Measurements from ENCODE around the gene AOAH.
"Not testable (repeated sequence)": the region's sequence is repeated elsewhere in the genome, so short reads cannot be mapped to it uniquely, and the experiment has no call there.

AOAH gene

DNA sequence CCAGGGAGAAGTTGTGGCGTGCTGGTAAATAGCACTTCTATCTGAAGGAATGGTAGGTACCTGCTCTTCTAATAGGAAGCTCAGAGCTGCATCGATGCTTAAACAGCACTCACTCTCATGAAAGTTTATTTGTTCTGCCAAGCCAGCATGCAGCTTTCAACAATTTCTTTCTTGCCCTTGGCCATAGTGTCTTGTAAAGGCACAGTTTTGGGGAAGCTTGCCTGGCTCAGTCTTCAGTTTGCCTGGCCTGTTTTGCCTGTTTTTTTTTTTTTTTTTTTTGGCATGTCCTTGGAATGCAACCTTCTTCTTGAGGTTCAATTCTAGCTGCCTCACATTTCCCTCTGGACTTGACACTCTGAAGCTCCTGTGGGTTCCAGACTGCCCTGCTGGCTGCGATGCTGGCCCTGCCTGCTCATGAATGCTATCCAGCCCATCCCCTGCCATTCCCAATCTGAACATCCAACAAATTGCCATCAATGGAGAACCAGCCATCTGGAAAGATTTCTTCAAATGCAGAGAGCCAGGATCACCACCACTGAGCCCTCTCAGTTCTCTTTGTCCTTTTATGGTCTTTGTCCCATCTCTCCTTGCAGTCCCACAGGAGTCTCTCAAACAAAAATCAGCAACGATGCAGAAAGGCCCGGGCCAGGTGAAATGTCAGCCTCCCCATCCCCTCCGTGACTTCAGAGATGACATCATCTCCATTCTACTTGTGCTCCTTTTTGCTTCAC, 200.8 kb downstream of the AOAH start:
- no peak for DNase-seq (ENCODE audit: low read depth, low spot score)
- H3K27ac ChIP-seq, result no peak overlapping the region

DNA sequence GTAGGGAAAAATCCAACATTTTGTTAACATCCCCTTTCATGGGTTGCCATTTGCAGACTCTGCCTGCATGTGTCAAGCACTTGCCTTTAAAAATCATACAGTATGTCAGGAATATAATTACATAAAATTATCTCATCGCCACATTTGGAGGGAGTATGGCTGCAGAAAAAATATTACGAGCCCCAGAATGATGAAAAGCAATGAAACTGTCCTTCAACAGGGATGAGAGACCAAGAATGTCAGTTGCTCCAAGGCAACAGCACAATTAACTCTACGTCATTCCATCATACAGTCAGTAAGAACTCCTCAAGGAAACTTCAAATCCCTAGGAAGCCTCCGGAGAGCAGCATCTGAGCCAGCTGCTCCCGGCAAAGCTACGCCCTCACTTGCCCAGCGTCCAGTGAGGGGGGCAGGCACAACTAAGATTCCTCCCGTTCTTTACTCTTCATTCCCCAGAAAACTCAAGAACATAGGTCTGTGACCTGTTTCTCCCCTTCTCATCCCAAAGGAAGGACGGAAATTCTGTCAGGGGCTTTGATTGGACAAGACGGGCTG, 201.8 kb downstream of the AOAH start:
- DNase-seq (ENCODE audit: low read depth, low spot score), result no peak
- no peak overlapping the region for H3K27ac ChIP-seq

DNA sequence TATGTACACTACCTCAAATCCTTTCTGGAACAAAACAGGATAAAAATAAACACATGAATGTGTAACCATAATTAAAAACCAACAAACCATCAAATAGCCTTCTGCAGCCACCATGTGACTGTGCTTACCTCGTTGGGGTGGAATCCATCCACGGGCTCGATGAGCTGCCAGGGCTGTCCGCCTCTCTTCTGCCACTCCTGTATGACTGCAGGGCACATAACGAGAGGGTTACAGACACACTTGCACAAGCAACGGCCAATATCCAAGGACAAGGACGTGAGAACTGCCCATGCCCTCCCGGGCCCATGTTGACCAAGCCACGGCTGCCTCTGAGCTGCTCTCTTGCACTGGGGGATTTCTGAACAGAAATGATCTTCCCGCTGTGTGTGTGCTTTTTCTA, 202.4 kb downstream of the AOAH start:
- no peak overlapping the region for H3K27ac ChIP-seq
- no peak for DNase-seq (ENCODE audit: low read depth, low spot score)

DNA sequence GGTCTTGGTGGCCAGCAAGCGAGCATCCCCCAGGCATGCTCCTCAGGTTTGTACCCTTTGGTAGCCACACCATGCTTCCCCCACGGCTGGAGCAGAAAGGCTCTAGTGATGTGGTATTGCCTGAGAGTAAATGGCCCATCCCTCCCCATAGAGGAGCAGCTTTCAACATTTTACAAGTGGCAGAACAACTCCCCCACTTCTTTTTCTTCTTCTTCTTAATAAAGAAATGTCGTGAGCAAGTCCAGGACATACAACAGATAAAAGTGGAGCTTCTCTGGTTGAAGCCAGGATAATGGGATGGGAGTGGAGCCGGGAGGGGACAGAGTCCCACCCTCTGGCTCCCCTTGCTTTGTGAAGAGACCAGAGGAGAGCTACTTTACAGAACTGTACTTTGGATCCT, 203.2 kb downstream of the AOAH start:
- DNase-seq (ENCODE audit: low read depth, low spot score), result no peak

DNA sequence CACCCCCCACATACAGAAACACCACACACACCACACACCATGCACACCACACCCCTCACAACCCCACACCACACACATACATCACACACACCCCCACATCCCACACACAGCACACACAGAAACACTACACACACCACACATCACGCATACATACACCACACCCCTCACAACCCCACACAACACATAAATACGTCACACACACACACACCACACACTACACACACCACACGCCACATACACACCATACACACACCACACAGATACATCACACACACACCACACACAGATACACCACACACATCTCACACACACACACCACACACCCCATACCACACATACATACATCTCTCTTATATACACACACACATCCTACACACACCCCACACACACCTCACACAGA, 208.4 kb downstream of the AOAH start:
- no peak for DNase-seq (ENCODE audit: low read depth, low spot score)
- H3K27ac ChIP-seq, result no peak overlapping the region

More for the DNA sequence above, 203.2 kb downstream of the AOAH start:
- H3K27ac ChIP-seq, result no peak overlapping the region

DNA sequence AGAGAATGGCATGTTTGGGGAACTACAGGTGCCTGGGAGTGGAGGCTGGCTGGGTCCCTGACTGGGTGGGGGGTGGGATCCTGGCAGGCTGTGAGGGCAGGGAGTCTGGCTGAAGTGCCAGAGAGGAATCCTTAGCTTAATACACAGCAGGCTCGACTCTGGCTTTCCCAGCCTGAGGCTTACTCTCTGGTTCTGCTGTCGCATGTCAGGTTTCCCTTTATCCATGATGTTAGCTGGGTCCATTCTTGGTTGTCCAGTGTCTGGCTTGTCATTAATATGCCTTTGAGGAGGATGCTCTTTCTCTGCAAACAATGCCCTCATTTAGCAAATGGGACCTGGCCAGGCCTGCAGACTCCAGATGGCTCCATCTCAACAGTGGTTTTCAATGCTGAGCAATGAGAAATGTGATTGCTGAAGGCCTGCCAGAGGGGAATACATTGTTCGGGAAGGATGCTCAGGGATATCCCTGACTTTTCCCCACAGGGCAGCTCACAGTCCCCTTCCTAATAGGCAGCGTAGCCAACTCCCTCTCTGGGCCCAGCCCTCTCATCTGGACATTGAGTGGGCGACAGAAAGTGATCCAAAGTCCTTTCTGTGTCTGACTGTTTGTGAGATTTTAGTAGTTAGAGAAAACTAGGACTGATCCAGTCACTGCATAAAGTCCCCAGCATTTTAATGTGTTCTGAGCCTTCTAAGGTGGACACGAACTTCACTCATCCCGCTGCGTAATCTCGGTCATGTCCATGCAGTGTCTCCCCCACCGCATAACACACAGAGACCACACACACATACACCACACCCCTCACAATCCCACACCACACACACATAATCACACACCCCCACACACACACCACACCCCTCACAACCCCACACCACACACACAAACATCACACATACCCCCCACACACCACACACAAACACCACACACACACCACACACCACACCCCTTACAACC, 209.7 kb downstream of the AOAH start:
- no peak overlapping the region for H3K27ac ChIP-seq

DNA sequence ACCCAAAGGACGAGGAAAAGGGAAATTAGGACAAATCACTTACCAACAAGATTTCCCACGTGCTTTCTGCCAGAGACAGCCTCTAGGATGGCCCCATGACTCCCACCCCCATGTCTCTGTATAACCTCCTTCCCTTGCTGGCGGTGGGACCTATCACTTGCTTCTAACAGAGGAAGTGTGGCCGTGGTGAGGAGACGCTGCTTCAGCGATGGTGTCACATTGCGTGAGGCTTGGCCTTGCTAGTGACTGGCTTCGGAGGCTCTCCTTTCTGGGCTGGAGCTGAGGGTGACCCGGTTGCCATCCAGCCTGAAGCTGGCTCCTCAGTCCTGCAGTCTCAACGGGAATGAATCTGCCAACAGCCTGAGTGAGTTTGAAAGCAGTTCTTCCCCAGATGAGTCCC, 210.9 kb downstream of the AOAH start:
- no peak overlapping the region for H3K27ac ChIP-seq
- DNase-seq (ENCODE audit: low read depth, low spot score), result no peak

More for the DNA sequence above, 209.7 kb downstream of the AOAH start:
- no peak for DNase-seq (ENCODE audit: low read depth, low spot score)

DNA sequence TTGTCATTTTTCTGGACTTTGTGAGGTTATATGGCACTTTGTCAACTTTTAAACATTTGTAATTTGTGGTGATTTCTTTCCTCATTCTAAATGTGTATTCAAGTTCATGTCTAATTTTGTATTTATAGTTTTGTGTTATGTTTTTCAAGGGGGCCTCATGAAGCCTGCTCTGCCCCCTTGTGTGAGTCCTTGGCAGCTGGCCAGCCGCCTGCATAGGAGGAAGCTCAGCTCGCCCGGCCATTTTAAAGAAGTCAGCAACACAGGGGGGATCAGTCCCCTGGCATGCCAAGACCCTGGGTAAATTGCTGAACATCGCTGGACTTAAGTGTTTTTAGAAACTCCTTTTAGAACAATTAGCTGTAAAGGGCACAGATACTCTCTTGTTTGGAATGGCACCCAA, 211.7 kb downstream of the AOAH start:
- DNase-seq (ENCODE audit: low read depth, low spot score), result no peak
- no peak overlapping the region for H3K27ac ChIP-seq

DNA sequence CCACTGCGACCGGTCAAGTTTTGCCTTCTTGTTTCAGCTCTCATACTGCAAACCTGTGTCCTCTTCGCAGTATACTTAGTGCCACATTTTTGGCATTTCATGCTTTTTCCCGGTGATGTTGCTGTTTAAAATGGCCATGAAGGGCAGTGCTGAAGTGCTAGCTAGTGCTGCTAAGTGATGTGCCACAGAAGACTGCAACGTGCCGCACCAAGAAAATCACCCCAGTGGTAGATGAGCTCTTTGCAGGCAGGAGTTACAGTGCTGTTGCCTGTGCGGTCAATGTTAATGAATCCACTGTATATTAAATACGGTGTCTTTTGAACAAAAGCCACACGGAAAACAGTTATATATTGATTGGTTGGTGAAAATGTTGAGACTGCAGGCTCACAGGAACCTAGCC, 214.3 kb downstream of the AOAH start:
- DNase-seq (ENCODE audit: low read depth, low spot score), result no peak
- no peak overlapping the region for H3K27ac ChIP-seq

DNA sequence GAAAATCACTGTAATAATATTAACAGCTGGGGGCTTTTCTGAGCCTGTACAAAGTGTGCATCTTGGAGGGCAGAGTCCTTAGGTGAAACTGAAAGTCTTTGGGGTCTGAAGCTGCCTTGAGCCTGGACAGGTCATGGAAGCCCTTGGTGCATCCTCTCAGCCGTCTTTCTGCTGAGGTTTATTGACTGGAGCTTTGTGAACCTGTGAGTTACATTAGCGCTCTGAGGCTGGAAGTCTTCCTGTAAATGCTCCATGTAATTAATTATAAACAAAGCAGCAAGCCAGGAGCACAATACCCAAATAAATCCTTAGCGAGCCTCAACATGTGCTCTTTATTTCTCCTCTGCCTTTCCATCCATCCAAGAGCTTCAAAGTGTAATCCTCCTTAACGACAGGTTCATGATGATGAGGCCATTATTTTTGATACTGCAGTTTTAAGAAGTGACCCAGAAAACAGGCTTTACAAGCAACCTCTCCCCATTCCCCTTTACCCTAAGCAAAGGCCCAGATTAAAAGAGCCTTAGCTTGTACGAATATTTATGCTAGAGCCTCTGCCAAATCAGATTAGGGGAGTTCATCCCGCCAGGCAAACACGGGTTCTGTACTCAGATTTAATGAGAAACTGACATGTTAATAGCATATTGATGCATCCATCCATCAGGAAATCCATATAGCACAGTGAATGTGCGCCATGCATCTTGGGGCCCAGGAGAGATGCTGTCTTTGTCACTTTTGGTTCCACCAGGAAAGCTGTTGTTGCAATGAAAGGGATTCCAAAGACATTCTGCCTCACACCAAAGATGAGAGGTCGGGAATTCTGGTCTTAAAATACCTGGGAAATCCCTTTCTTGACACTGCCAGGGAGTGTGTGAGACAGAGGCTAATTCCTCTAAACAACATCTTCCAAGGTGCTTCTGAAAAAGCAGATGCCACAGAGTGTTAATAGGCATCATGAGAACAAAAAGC, 216.5 kb downstream of the AOAH start:
- H3K27ac ChIP-seq, result no peak overlapping the region
- no peak for DNase-seq (ENCODE audit: low read depth, low spot score)

DNA sequence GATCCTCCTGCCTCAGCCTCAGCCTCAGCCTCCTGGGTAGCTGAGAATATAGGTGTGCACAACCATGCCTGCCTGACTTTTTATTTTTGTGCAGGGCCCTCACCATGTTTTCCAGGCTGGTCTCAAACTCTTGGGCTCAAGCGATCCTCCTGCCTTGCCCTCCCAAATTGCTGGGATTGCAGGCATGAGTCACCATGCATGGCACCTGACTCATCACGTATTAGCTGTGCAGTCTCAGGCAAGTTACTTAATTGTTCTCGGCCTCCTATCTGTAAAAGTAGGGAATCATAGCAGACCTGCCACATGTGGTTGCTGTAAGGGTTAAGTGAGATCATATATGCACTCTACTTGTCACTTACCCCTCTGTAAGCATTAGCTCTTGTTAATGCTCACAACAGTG, 217.5 kb downstream of the AOAH start:
- no peak for DNase-seq (ENCODE audit: low read depth, low spot score)
- no peak overlapping the region for H3K27ac ChIP-seq

DNA sequence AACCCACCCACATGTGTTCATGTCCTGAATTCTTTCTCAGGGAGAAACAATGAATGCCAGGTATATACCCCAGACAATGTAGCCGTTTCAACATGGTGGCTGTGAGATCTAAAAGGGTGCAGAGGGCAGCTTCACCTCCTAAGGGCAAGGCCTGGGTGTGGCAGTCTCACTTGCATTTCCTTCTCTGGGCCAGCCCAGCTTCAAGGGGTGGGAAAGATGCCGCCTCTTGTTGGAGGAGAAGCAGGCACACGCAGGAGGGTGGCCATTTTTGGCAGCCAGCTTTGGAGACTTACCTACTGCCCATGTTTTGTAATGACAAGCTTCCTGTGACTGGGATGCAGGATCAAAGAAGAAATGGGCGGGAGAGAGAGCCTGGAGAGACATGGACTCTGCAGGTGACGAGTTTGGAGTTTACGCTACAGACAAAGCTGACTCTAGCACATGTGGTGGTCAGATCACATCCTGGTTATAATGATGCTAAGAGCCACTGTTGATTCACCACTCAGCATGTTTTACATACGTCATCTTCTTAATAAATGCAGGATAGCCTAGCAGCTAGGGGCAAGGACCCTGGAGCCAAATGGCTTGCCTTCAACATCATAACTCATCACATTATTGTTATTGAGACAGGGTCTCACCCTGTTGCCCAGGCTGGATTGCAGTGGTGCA, 218.0 kb downstream of the AOAH start:
- H3K27ac ChIP-seq, result no peak overlapping the region
- DNase-seq (ENCODE audit: low read depth, low spot score), result no peak

DNA sequence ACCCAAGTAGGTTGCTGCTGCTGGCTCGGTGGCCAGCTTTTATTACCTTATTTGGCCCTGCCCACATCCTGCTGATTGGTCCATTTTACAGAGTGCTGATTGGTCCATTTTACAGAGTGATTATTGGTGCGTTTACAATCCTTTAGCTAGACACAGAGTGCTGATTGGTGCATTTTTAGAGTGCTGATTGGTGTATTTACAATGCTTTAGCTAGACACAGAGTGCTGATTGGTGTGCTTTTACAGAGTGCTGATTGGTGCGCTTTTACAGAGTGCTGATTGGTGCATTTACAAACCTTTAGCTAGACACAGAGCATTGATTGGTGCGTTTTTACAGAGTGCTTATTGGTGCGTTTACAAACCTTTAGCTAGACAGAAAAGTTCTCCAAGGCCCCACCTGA, 219.7 kb downstream of the AOAH start:
- not testable (repeated sequence) for DNase-seq (ENCODE audit: low read depth, low spot score)

DNA sequence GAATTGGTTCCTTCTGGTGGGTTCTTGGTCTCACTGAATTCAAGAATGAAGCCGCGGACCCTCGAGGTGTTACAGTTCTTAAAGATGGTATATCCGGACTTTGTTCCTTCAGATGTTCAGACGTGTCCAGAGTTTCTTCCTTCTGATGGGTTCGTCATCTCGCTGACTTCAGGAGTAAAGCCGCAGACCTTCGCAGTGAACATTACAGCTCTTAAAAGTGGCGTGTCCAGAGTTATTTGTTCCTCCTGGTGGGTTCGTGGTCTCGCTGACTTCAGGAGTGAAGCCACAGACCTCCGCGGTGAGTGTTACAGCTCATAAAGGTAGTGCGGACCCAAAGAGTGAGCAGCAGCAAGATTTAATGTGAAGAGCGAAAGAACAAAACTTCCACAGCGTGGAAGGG, 220.1 kb downstream of the AOAH start:
- not testable (repeated sequence) for DNase-seq (ENCODE audit: low read depth, low spot score); H3K27ac ChIP-seq

More for the DNA sequence above, 219.7 kb downstream of the AOAH start:
- H3K27ac ChIP-seq, result not testable (repeated sequence)

DNA sequence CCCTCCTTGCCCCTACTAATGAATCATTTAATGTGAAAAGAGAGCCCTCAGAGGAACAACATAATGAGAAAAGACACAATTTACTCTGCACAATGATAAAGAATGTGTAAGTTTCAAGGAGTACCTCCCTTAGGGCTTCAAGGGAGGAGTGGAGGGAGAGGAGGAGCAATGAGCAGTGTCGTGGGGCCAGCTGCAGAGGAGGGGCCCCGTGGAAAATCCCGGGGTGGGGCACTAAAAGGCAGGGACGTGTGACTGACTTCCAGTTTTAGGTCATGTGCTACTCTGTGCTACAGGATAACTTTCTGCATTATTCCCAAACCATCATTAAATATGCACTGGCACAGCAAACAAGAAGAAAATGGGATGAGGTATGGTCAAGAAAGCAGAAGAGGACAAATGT, 226.5 kb downstream of the AOAH start:
- H3K27ac ChIP-seq, result no peak overlapping the region
- DNase-seq (ENCODE audit: low read depth, low spot score), result no peak

DNA sequence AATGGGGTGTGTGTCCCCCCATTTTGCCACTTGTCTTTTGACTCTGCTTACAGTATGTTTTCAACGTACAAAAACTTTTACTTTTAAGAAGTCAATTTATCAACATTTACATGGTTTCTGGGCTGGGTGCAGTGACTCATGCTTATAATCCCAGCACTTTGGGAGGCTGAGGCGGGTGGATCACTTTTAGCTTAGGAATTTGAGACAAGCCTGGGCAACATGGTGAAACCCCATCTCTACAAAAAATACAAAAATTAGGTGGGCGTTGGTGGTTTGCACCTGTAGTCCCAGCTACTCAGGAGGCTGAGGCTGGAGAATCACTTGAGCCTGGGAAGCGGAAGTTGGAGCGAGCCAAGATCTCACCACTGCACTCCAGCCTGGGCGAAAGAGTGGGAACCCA, 227.1 kb downstream of the AOAH start:
- H3K27ac ChIP-seq, result not testable (repeated sequence)
- peak; percentile 44 for DNase-seq (ENCODE audit: low read depth, low spot score)

DNA sequence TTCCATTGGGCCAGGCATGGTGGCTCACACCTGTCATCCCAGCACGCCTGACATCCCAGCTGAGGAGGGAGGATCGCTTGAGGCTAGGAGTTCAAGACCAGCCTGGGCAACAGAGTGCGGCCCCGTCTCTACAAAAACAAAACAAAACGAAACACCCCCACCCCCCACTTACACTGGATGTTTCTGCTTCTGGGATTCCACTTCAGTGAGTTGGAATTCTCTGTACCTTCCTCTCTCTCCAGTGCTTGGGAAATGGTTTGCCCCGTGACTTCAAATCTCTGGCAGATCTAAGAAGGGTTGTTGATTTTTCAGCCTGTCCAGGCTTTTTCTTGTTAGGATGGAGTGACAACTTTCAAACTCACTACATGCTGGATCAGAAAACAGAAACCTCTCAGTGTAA, 227.7 kb downstream of the AOAH start:
- DNase-seq (ENCODE audit: low read depth, low spot score), result no peak
- H3K27ac ChIP-seq, result no peak overlapping the region

DNA sequence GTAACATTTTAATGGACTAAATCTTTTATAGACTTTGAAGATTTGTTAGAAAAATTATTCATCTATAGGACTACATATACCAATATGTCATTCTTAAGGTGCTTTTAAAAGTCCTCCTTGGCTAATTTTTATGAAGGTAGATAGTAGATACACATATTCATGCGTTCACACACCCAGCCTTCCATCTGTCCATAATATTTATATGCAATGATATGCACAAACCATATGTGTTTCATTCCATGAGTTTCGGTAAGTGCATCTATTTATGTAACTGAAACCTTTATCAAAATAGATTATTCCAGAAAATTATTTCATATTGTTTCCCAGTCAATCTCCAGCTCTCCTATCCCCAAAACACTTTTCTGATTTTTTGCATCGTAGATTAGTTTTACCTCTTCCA, 233.0 kb downstream of the AOAH start:
- no peak for DNase-seq (ENCODE audit: low read depth, low spot score)
- no peak overlapping the region for H3K27ac ChIP-seq

DNA sequence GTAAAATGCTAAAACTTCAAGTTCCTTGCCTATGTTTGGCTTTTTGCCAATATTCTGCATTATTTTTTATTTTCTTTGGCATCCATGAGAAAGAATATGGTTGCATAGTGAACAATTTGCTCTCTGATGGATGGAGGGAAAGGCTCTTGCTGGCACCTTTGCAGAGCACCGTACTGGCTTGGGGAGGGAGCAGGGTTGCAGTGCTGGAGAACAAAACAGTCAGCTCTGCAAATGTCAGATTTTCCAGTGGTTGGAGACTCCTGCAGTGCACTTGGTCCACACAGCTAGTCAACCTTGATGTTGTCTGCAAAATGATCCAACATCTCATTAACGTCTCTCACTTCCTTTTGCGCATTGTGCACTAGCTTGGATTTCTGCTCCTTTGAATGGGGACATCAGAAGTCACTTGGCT, 233.9 kb downstream of the AOAH start:
- H3K27ac ChIP-seq, result no peak overlapping the region
- no peak for DNase-seq (ENCODE audit: low read depth, low spot score)

Data from epithelial cell of prostate (primary cell).